Left kidney (tissue), 2 donors: ENCODE data around the gene ZNF385B. TPM values are rescaled to one million over a fixed set of nuclear protein-coding genes. Genes with fewer than 3 reads are reported as not detected.

ENCODE experiments used
- DNase-seq: peaks from one replicate; pipeline ENCODE4 v3.0.0-alpha.2; 2013
- polyA plus RNA-seq: library from polyadenylated mRNA; unstranded; fragments of 120-200 nt; gene quantifications from one replicate; pipeline ENCODE4 v1.2.1, GENCODE V29; 2013; ENCODE audit not compliant: insufficient read length

ZNF385B gene
- polyA plus RNA-seq, 1 donor = 16.8 TPM

DNA sequence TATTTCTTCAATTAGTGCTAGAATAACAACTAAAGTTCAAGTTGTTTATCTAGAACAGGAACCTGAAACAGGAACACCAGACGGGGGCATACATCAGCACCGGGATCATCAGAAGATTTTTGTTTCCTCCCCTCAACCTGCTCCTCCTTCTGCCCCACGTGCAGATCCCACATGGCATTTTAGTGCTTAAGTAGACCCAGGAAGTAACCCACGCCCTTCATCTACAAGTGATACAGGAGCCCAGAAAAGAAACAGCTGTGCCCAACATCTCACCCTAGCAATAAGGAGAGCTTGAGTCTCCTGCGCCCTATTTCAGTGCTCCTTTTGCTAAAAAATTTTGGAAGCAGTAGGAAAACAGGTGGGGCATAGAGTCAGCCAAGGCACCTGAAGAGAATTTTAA is 5.2 kb downstream of the ZNF385B start:
- DNase-seq = no peak

- no peak for DNase-seq
Measured at GRCh38 chr2:179855673-179856072, 5.7 kb downstream of the ZNF385B start.

- DNase-seq = no peak
Measured at GRCh38 chr2:179854891-179855290, 6.5 kb downstream of the ZNF385B start.

GRCh38 chr2:179853108-179853507 is 8.3 kb downstream of the ZNF385B start:
- no peak for DNase-seq

DNA sequence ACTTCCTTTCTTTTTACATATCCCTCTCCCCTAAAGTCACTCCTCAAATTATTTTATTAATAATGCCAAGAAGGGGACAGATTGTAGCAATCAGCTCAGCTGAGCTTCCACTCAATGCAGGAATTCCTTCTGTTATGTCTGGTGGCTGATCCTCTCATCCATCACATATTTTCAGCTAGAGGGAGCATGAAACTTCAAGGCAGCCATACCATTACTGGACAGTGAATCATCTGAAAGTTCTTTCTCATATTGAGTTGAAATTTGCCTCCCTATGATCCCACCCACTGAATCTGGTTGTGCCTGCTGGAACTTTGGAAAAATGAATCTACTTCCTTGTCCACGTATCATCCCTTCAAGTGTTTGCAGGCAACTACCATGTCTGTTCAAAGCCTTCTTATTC is 11.2 kb downstream of the ZNF385B start:
- DNase-seq = no peak

- no peak for DNase-seq
Measured at GRCh38 chr2:179849719-179850118, 11.7 kb downstream of the ZNF385B start.

- DNase-seq = no peak
Measured at GRCh38 chr2:179843541-179843940, 17.9 kb downstream of the ZNF385B start.

DNA sequence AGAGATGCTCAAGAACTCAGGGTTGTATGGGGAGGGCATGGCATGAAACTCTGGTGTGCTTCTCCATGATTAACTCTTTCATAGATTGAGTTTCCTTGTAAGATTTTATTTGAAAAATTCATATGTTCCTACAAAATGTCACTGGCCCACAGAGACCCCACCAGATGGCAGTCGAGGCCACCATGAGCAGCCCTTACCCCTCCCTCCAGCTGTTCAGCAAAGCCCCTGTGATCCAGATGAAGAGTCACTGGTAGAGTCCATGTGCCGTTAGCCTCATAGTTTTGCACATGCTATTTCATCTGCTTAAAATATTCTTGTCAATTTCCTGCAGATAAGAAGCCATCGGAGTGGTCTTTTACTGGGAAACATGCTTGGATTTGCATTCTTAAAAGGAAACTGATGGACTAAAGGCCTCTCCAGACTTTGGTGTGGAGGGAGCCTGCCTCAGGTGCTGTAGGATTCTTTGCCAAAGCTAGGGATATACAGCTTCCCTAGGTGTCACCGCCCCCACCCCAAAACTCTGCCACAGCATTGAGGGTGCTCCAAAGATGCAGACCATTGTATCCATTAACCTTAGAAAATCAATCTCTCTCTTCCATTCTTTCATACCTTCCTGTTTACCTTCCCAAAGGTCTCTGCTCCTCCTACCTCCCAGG is 18.8 kb downstream of the ZNF385B start:
- no peak for DNase-seq

DNA sequence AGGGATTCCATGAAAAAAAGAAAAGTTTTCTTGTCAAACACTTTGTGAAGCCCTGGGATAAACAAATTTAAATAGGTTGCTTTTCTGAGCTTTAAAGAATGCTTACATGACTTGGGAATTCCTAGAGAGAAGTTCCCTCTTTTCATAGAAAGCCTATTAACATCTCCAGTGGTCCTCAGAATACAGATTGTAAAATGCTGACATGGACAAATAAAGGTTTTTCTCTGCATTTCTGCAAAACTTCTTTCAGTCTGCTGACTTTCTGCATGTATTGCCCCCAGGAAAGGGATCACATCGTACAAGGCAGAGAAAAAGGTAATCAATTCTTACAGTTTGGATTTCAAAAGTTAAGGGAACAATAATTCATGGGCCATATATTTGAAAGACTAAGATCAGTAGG is 20.6 kb downstream of the ZNF385B start:
- DNase-seq = no peak

DNA sequence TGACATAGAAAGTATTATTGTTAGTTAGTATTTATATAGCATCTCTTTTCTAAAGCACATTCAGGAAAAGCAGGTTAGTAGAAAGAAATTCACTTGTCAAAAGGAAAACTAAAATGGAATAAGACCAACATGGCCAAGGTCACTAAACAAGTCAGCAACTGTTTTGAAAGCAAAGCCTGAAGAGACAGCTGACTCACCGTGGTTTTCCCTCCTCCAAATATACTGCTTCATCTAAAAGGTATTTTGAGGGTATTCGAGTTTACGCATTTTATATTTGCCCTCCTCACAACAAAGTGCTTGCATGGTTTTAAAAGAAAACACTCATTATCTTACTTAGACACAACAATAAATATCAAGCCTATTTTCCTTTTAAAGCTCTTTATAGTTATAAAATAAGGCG is 24.0 kb downstream of the ZNF385B start:
- no peak for DNase-seq

DNA sequence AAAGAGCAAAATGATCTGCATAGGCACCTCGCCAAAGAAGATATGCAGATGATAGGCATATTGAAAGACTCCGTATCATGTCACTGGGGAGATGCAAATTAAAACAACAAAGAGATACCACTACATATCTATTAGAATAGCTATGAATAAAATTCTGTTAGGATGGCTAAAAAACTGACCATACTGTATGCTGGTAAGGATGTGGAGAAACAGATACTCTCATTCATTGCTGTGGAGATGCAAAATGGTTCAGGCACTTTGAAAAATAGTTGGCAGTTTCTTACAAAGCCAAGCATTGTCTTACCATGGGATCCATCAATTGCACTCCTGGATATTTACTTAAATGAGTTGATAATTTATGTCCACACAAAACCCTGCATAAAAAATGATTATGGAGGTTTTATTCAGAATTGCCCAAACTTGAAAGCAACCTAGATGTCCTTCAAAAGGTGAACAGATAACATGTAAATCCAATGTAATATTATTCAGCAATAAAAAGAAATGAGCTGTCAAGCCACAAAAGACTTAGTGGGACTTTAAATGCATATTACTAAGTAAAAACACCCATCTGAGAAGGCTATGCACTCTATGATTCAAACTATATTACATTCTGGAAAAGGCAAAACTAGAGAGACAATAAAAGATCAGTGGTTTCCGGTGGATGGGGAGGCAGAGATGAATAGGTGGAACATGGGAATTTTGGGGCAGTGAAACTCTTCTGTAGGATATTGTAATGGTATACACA is 31.2 kb downstream of the ZNF385B start:
- DNase-seq = no peak

- no peak for DNase-seq
Measured at GRCh38 chr2:179826297-179826696, 35.1 kb downstream of the ZNF385B start.

GRCh38 chr2:179825494-179825893 is 35.9 kb downstream of the ZNF385B start:
- no peak for DNase-seq

DNA sequence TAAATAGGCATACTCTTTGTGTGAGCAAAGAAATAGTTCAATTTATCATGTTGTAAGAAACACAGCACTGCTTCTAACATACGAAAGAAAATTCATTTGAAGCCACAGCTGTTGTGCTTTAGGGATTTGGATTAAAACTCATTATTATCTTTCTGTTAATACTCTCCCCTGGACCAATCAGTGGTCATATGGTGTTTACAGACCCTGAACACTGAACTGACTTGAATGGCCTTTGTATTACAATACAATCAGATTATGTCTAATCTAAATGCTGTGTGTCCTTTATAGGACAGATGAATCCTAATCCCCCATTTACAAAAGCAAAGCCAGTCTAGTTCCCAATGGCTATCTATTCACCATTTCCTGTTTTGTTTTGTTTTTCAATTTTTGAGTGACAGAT is 36.5 kb downstream of the ZNF385B start:
- DNase-seq = no peak

DNA sequence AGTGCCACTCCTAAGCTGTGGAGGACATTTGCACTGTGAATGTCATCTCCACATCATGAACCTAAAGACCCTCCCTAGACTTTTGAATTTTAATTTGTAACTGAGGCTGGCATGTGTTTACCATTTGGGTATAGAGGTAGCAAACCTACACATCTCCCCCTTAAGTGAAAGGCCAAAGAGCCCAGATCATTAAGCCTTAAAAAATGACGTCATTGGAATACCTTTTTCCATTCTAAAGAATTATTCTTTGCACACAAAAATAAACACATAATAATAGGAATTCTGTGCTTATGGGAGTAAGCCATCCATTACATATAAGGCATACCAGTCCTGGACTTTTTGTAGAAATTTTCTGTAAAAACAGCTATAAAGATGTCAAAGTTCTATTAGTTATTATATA is 38.9 kb downstream of the ZNF385B start:
- no peak for DNase-seq

DNA sequence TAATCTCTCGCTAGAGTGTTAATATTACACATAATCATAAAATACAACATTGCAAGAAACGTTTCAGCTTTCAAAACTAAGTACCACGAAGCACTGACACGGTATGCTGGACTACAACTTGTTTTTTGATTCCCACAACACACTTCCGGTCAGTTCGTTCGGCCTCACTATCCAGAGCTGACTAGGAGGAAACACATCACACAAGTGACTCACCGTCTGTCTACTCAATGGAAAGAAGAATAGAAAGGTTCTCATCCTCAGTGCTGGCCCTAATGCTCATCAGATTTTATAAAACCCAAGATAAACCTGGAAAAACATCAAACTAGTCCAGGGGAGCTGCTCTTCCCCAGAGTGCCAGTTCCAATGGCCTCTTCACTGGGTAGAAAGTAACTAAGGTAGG is 42.9 kb downstream of the ZNF385B start:
- DNase-seq = no peak

DNA sequence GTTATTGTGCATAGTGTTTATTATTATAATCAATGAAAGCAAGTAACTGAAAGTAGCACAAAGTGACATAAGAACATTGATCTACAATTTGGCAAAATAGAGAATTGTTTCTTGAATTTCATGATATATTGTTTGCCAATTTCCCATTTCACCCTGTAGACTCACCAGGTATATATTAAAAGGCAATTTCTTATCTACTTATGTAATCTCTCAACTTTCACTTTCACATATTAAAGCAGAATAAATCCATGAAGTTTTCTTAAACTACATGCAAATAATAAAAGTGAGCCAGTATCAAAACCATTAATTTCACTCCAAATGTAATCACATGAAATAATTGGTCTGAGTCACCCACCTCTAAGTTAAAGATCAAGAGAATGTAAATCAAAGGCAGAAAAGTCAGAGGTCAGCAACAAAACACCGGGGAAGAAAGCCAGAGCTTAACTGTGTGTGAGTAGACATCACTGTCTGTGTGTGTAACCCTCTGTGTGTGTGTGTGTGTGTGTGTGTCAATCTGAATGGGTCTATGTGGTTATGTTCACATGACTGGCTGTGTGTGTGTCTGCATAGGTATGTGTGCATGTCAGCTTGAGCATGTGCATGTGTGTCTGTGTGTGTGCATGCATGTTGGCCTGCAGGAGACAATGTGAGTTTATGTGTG is 44.1 kb downstream of the ZNF385B start:
- DNase-seq = peak; percentile 10

DNA sequence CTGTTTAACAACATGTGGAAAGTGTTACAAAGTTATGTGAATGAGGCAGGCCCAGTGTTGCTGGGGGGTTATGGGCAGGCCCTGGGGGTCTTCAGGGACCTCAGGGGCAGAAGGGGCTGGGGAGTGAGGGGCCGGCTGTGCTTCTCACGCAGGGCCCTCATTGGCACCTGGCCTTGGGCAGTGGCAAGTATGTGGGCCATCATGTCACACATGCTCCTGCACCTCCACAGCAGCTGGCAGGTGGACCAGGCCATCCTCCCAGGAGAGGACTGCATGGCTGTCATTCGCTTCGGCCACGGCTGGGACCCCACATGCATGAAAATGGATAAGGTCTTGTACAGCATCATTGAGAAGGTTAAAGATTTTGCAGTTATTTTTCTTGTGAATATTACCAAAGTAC is 47.4 kb downstream of the ZNF385B start:
- DNase-seq = no peak

DNA sequence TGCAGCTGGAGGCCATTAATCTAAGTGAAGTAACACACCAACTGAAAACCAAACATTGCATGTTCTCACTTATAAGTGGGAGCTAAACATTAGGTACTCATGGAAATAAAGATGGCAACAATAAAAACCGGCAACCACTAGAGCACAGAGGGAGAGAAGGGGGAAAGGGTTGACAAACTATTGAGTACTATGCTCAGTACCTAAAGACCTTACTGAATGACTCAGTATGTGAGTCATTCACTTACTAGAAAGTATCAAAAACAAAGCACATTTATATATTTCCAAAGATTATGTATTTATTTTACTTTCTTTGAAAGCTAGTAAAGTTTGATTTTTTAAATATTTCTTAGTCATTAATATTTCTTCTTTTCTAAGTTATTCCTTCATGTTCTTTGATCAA is 48.9 kb downstream of the ZNF385B start:
- DNase-seq = no peak

GRCh38 chr2:179811042-179811441 is 50.4 kb downstream of the ZNF385B start:
- no peak for DNase-seq

- no peak for DNase-seq
Measured at GRCh38 chr2:179809606-179810005, 51.8 kb downstream of the ZNF385B start.

- no peak for DNase-seq
Measured at GRCh38 chr2:179805001-179805400, 56.4 kb downstream of the ZNF385B start.

GRCh38 chr2:179804206-179804605 is 57.2 kb downstream of the ZNF385B start:
- DNase-seq = no peak
